MCF 10A (cell line): ENCODE results near the gene HOXB7. TPM values are rescaled to one million over a fixed set of nuclear protein-coding genes. Genes with fewer than 3 reads are reported as not detected.

ENCODE experiments used
- BruUV-seq: library from RNA; stranded (reverse); fragments of 400-500 nt; replicated peaks from 2 replicates; lab custom pipeline; 2021; lab: Mats Ljungman, UMichigan
- CTCF ChIA-PET: fragments of 300-600 bp; sonication (Branson Sonifier 250); formaldehyde crosslinking; extraction: SDS; loops from one replicate; lab custom pipeline; 2021; ENCODE audit warnings: antibody characterized with exemption, inconsistent platforms; lab: Yijun Ruan, JAX
- POLR2A ChIA-PET: fragments of 300-600, 350-650 bp; sonication (Branson Sonifier 250); formaldehyde crosslinking; extraction: SDS; loops from one replicate; lab custom pipeline; 2020; ENCODE audit warnings: antibody characterized with exemption, inconsistent platforms; lab: Yijun Ruan, JAX
- DNase-seq: peaks from one replicate; pipeline ENCODE4 v3.0.0-alpha.2; 2018; ENCODE audit not compliant: unreplicated experiment
- H3K27ac Mint-ChIP-seq: one replicate; pipeline ENCODE4 v1.8.0; 2022; ENCODE audit warnings: mild to moderate bottlenecking, low read depth, mixed read lengths; ENCODE audit not compliant: unreplicated experiment
- H3K27me3 Mint-ChIP-seq: one replicate; pipeline ENCODE4 v1.8.0; 2022; ENCODE audit warnings: mixed read lengths; ENCODE audit not compliant: insufficient read depth, unreplicated experiment
- H3K36me3 Mint-ChIP-seq: one replicate; pipeline ENCODE4 v1.8.0; 2022; ENCODE audit warnings: mild to moderate bottlenecking, moderate library complexity, mixed read lengths; ENCODE audit not compliant: insufficient read depth, unreplicated experiment
- H3K4me1 Mint-ChIP-seq: one replicate; pipeline ENCODE4 v1.8.0; 2022; ENCODE audit warnings: mixed read lengths; ENCODE audit not compliant: insufficient read depth, unreplicated experiment
- H3K4me3 Mint-ChIP-seq: one replicate; pipeline ENCODE4 v1.8.0; 2022; ENCODE audit warnings: mild to moderate bottlenecking, moderate library complexity, mixed read lengths; ENCODE audit not compliant: unreplicated experiment
- H3K9me3 Mint-ChIP-seq: one replicate; pipeline ENCODE4 v1.8.0; 2022; ENCODE audit warnings: mixed read lengths; ENCODE audit not compliant: unreplicated experiment
- intact Hi-C: fragments of 100-400 bp; cut with micrococcal nuclease; formaldehyde crosslinking; loops from 2 replicates; pipeline ENCODE4 v1.14.1; 2022
- total RNA-seq: library from RNA; stranded (reverse); gene quantifications from 2 replicates; pipeline ENCODE4 v1.2.3, GENCODE V29; 2022
- TF ChIP-seq, protein P1 (sequence below): fragments of 200-600 bp; IDR thresholded peaks from one replicate; pipeline ENCODE4 v1.8.0; 2022; ENCODE audit warnings: antibody characterized with exemption, mild to moderate bottlenecking; ENCODE audit not compliant: unreplicated experiment

HOXB7 gene
- total RNA-seq, 1 experiment from 2014 or later = not detected

DNA sequence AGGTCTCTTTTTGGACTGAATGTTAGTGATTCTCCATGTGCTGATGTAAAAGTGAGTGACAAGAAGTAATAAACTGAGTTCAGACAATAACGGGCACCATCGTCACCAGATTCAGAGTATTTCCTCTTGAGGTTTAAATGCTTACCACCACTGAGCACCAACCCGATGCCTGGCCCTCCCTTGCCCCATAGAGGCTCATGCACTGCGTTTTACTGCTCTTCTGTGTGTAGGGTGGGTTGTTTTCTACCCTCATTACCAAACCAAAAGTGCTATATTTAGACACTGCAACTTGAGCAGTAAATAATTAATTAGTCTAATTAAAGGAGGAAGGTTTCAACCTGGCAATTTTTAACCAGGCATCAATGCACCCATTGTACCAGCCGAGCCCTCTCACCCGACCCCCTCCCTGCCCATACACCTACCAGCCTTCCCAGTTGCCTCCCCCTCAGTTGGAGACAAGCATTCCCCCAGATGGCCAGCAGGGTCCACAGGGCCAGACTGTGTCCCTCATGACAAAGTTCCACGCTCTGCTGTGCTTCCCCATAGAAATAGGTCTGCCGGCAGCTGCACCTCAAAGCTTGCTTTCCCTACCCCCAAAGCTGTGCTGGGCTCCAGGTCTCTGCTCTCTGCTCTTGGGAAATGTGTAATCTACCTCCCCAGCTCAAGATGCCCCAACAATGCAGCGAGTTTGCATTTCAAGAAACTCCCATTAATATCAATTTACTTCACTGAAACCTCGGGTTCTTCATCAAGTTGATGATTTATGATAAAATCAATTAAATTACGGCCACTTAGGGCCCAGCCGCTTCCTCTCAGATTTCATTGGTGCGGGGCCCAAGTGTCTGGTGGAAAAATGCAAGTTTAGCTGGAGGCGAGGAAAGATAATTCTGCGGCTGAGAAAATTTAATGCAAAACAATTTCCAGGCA lies 48.7 kb downstream of the HOXB7 start:
- POLR2A ChIA-PET = interaction anchor here (1.1 kb wide), 1 partner anchor 83 kb away, joined by 5 read pairs; no protein-coding TSS in a partner anchor
- Mint-ChIP-seq H3K4me1 (no peaks in the 10 kb centered on the region), H3K27ac (no peak overlapping the region), H3K27me3 (peaks cover 13% of the 10 kb centered on the region), H3K4me3 (no peak overlapping the region), H3K36me3 (no peaks in the 10 kb centered on the region), H3K9me3 (no peaks in the 10 kb centered on the region)
- DNase-seq = no peak
- no TSS peak for BruUV-seq
- CTCF ChIA-PET = no interaction called here
- TF ChIP-seq, protein P1, sequence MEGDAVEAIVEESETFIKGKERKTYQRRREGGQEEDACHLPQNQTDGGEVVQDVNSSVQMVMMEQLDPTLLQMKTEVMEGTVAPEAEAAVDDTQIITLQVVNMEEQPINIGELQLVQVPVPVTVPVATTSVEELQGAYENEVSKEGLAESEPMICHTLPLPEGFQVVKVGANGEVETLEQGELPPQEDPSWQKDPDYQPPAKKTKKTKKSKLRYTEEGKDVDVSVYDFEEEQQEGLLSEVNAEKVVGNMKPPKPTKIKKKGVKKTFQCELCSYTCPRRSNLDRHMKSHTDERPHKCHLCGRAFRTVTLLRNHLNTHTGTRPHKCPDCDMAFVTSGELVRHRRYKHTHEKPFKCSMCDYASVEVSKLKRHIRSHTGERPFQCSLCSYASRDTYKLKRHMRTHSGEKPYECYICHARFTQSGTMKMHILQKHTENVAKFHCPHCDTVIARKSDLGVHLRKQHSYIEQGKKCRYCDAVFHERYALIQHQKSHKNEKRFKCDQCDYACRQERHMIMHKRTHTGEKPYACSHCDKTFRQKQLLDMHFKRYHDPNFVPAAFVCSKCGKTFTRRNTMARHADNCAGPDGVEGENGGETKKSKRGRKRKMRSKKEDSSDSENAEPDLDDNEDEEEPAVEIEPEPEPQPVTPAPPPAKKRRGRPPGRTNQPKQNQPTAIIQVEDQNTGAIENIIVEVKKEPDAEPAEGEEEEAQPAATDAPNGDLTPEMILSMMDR = no peak
- intact Hi-C loops = no loop called here

DNA sequence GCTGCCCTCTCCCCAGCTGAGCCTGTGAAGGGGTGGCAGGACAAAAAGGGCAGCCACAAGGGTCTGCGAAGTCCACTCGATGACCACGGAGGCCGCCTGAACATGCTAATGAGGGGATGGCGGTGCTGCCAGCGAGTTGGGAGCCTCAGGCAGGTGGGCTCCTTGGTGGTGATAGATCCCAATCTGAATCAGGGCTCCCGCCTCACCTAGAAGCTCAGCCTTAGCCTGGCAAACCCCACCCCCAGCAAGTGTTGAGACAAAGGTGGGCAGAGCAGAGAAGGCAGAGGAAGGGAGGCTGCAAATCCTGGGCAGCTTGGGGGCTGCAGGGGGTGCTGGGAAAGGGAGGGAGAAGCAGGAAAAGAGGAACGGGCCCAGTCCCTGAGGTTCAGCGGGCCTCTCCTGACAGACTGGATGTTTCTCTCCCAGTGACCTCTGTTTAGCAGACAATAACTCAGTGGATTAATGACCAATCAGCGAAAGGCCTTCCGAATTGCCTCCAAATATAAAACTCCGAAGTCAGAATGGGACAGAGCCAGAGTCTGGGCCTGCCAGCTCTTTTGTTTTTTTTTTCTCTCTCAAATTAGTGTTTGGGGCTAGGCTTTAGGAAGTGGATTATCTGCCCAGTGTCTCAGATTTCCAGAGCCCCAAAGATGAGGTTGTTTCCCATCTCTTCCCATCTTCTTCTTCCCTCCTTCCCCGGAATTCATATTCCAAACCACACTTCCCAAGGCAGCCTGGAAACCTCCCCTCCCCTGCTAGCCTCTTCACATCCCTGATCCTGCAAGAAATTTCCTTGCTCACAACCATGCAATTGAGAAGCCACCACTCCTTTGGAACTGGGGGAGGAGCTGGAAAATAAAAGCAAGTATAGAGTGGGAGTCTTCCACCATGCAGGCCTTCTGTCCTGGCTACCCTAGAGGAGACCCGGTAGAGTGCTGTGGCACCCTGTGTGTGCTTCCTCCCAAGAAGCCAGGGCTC lies 50.7 kb downstream of the HOXB7 start:
- H3K36me3 Mint-ChIP-seq = no peaks in the 10 kb centered on the region
- H3K4me3 Mint-ChIP-seq = no peak overlapping the region
- intact Hi-C loops = no loop called here
- no TSS peak for BruUV-seq
- ChIA-PET POLR2A (interaction anchor here (0.7 to 1.4 kb wide), 2 partner anchors 38 to 39 kb away, joined by 3 to 4 read pairs; no protein-coding TSS in a partner anchor), CTCF (interaction anchor here (0.6 to 1.1 kb wide), 2 partner anchors 14 to 149 kb away, joined by 3 read pairs; no protein-coding TSS in a partner anchor)
- peaks cover 9% of the 10 kb centered on the region for H3K4me1 Mint-ChIP-seq
- no peaks in the 10 kb centered on the region for H3K9me3 Mint-ChIP-seq
- H3K27ac Mint-ChIP-seq = no peak overlapping the region
- H3K27me3 Mint-ChIP-seq = peaks cover 13% of the 10 kb centered on the region
- DNase-seq = no peak
- TF ChIP-seq, protein P1 = no peak

DNA sequence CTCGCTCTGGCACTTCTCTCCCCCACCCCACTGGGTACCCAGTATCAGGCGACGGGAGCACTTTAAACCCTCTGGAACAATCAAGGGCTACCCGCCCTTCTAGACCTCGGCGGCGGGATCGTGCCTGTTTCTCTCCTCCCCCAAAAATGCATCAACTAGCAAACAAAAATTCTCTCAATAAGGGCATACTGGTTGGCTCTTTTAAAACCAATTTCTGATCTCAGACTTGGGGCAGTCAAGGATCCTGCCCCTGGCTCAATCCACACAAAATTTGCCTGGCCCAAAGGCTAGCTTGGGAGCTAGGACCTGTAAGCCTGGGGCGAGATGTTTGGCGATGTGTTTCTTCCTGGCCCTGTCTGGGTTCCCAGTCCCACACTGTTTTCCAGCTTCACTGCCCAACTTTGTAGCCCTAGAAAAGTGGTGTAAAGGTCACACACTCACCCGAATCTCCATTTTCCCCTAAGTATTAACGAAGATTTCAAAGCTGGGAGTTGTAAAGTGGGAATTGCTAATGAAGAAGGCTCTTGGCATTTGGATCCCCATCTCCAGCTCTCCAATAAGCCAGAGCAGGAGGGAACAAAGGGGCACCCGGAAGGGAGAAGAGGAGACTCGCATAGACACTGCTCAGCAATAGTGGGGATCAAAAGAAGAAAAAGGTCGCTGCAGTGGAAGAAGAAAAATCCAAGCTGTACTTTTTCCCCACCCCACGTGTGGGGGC lies 51.5 kb downstream of the HOXB7 start:
- POLR2A ChIA-PET = interaction anchor here (1.4 kb wide), 1 partner anchor 37 kb away, joined by 4 read pairs; no protein-coding TSS in a partner anchor
- BruUV-seq = no TSS peak
- no peak for DNase-seq
- H3K4me1 Mint-ChIP-seq = peaks cover 17% of the 10 kb centered on the region
- no peaks in the 10 kb centered on the region for H3K36me3 Mint-ChIP-seq
- TF ChIP-seq, protein P1 = no peak
- H3K27me3 Mint-ChIP-seq = peaks cover 13% of the 10 kb centered on the region
- no peaks in the 10 kb centered on the region for H3K9me3 Mint-ChIP-seq
- no peak overlapping the region for H3K27ac Mint-ChIP-seq
- intact Hi-C loops = no loop called here
- no peak overlapping the region for H3K4me3 Mint-ChIP-seq
- CTCF ChIA-PET = interaction anchor here (0.6 to 1.1 kb wide), 2 partner anchors 13 to 149 kb away, joined by 3 read pairs; no protein-coding TSS in a partner anchor
